Measurements from ENCODE around the gene CYBRD1.

- TF ChIP-seq CTCF (IDR thresholded peaks at IDR 0.05; ENCODE audit: poor library complexity) (no peak), EZH2phosphoT487 (IDR thresholded peaks at IDR 0.05; ENCODE audit: low read depth, severe bottlenecking, unreplicated experiment) (no peak)
Measured at GRCh38 chr2:171479154-171479814, 43.0 kb upstream of the CYBRD1 start.

Measured in hepatocyte (in vitro differentiated cells).